Skin epidermis (tissue), 12 donors: Measurements from ENCODE around the gene SVOPL.
"Not testable (repeated sequence)": the region's sequence is repeated elsewhere in the genome, so short reads cannot be mapped to it uniquely, and the experiment has no call there.

Experiments
- H3K27ac ChIP-seq, 21 experiments: fragments of 200-600 bp; sonication (generic) in 11 of 21; one replicate each; pipeline ENCODE4 v1.5.0; 2020; ENCODE audit warnings: mild to moderate bottlenecking in 3 of 21, inconsistent platforms in 2 of 21, moderate library complexity in 2 of 21
- H3K4me3 ChIP-seq, 7 experiments: fragments of 200-600 bp; sonication (generic) in 2 of 7; one replicate each; pipeline ENCODE4 v1.5.0; 2020; ENCODE audit warnings: inconsistent platforms in 2 of 7, mild to moderate bottlenecking in 2 of 7, moderate library complexity in 1 of 7

Gene SVOPL

GRCh38 chr7:138710536-138711385 is 9.6 kb upstream of the SVOPL start:
- no peak overlapping the region for H3K4me3 ChIP-seq
- H3K27ac ChIP-seq = no peak overlapping the region

GRCh38 chr7:138705167-138705566 is 4.0 kb upstream of the SVOPL start:
- Histone ChIP-seq H3K4me3 (no peak overlapping the region), H3K27ac (no peak overlapping the region)

GRCh38 chr7:138701537-138701923 is 368 bp upstream of the SVOPL start:
- no peak overlapping the region for H3K4me3 ChIP-seq

GRCh38 chr7:138699661-138700060 is 1.5 kb downstream of the SVOPL start:
- no peak overlapping the region for H3K27ac ChIP-seq
- no peak overlapping the region for H3K4me3 ChIP-seq

More at GRCh38 chr7:138701537-138701923, 368 bp upstream of the SVOPL start:
- no peak overlapping the region for H3K27ac ChIP-seq

GRCh38 chr7:138698281-138698680 is 2.9 kb downstream of the SVOPL start:
- Histone ChIP-seq H3K27ac (no peak overlapping the region), H3K4me3 (no peak overlapping the region)

- H3K27ac ChIP-seq = no peak overlapping the region
- no peak overlapping the region for H3K4me3 ChIP-seq
Measured at GRCh38 chr7:138697535-138698182, 3.5 kb downstream of the SVOPL start.

- not testable (repeated sequence) for H3K4me3 ChIP-seq, H3K27ac ChIP-seq
Measured at GRCh38 chr7:138695776-138696175, 5.4 kb downstream of the SVOPL start.

GRCh38 chr7:138695106-138695505 is 6.1 kb downstream of the SVOPL start:
- Histone ChIP-seq H3K27ac (no peak overlapping the region), H3K4me3 (no peak overlapping the region)

- H3K4me3 ChIP-seq = no peak overlapping the region
- no peak overlapping the region for H3K27ac ChIP-seq
Measured at GRCh38 chr7:138691178-138691577, 10.0 kb downstream of the SVOPL start.

- no peak overlapping the region for H3K27ac ChIP-seq
- no peak overlapping the region for H3K4me3 ChIP-seq
Measured at GRCh38 chr7:138690495-138690894, 10.7 kb downstream of the SVOPL start.

GRCh38 chr7:138688037-138688436 is 13.1 kb downstream of the SVOPL start:
- not testable (repeated sequence) for H3K27ac ChIP-seq, H3K4me3 ChIP-seq

GRCh38 chr7:138684340-138684739 is 16.8 kb downstream of the SVOPL start:
- H3K4me3 ChIP-seq = no peak overlapping the region

GRCh38 chr7:138679793-138680192 is 21.4 kb downstream of the SVOPL start:
- H3K4me3 ChIP-seq = no peak overlapping the region
- no peak overlapping the region for H3K27ac ChIP-seq

More at GRCh38 chr7:138684340-138684739, 16.8 kb downstream of the SVOPL start:
- no peak overlapping the region for H3K27ac ChIP-seq

- no peak overlapping the region for H3K27ac ChIP-seq
- H3K4me3 ChIP-seq = no peak overlapping the region
Measured at GRCh38 chr7:138670594-138670993, 30.6 kb downstream of the SVOPL start.

GRCh38 chr7:138669364-138669763 is 31.8 kb downstream of the SVOPL start:
- no peak overlapping the region for H3K27ac ChIP-seq

GRCh38 chr7:138668946-138669345 is 32.2 kb downstream of the SVOPL start:
- H3K4me3 ChIP-seq = no peak overlapping the region
- no peak overlapping the region for H3K27ac ChIP-seq

More at GRCh38 chr7:138669364-138669763, 31.8 kb downstream of the SVOPL start:
- no peak overlapping the region for H3K4me3 ChIP-seq

GRCh38 chr7:138668229-138668596 is 32.9 kb downstream of the SVOPL start:
- H3K4me3 ChIP-seq = no peak overlapping the region
- H3K27ac ChIP-seq = no peak overlapping the region

GRCh38 chr7:138667535-138668228 is 33.5 kb downstream of the SVOPL start:
- no peak overlapping the region for H3K27ac ChIP-seq

GRCh38 chr7:138666385-138666784 is 34.8 kb downstream of the SVOPL start:
- H3K27ac ChIP-seq = no peak overlapping the region
- H3K4me3 ChIP-seq = no peak overlapping the region

More at GRCh38 chr7:138667535-138668228, 33.5 kb downstream of the SVOPL start:
- H3K4me3 ChIP-seq = no peak overlapping the region

- Histone ChIP-seq H3K4me3 (no peak overlapping the region), H3K27ac (no peak overlapping the region)
Measured at GRCh38 chr7:138665669-138666140, 35.5 kb downstream of the SVOPL start.
